GM12801 (cell line): Measurements from ENCODE around the gene FLT3LG.

Source experiments
- TF ChIP-seq, protein P1 (sequence below): IDR thresholded peaks from one replicate; pipeline ENCODE4 v1.5.1; 2011; ENCODE audit warnings: control low read depth; ENCODE audit not compliant: insufficient read length; ENCODE audit errors: extremely low read depth

FLT3LG gene

GRCh38 chr19:49430172-49430677 lies 43.8 kb upstream of the FLT3LG start:
- TF ChIP-seq, protein P1, sequence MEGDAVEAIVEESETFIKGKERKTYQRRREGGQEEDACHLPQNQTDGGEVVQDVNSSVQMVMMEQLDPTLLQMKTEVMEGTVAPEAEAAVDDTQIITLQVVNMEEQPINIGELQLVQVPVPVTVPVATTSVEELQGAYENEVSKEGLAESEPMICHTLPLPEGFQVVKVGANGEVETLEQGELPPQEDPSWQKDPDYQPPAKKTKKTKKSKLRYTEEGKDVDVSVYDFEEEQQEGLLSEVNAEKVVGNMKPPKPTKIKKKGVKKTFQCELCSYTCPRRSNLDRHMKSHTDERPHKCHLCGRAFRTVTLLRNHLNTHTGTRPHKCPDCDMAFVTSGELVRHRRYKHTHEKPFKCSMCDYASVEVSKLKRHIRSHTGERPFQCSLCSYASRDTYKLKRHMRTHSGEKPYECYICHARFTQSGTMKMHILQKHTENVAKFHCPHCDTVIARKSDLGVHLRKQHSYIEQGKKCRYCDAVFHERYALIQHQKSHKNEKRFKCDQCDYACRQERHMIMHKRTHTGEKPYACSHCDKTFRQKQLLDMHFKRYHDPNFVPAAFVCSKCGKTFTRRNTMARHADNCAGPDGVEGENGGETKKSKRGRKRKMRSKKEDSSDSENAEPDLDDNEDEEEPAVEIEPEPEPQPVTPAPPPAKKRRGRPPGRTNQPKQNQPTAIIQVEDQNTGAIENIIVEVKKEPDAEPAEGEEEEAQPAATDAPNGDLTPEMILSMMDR, result no peak

DNA sequence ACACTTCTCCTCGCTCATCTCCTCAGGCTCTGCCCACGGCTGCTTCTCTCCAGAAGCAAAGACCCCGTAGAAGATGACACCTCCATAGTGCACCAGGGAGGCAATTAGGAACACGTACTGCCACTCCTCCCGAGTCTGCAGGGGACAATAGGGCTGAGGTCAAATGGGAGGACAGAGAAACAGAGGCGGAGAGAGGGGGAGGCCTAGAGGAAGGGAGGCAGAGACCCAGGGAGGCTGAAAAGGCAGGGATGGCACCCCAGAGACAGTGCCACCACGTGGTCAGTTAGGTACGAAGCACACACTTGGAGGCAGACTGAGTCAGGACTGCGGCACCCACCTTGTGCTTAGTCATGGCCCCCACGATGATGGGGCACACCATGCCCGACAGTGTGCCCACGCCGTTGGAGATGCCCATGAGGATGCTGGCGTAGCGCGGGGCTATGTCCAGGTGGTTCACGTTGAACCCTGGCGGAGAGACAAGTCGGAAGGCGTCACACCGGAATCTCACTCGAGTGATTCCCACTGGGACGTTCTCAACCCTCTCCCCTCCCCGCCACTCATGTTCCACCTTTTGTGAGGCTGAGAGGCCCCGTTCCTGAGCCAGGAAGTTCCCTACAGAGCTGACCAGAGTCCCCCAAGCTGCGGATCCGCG lies 43.2 kb upstream of the FLT3LG start:
- TF ChIP-seq, protein P1, result no peak

GRCh38 chr19:49431330-49431749 lies 42.7 kb upstream of the FLT3LG start:
- TF ChIP-seq, protein P1, result no peak

GRCh38 chr19:49432141-49433073 lies 41.6 kb upstream of the FLT3LG start:
- TF ChIP-seq, protein P1, result no peak

DNA sequence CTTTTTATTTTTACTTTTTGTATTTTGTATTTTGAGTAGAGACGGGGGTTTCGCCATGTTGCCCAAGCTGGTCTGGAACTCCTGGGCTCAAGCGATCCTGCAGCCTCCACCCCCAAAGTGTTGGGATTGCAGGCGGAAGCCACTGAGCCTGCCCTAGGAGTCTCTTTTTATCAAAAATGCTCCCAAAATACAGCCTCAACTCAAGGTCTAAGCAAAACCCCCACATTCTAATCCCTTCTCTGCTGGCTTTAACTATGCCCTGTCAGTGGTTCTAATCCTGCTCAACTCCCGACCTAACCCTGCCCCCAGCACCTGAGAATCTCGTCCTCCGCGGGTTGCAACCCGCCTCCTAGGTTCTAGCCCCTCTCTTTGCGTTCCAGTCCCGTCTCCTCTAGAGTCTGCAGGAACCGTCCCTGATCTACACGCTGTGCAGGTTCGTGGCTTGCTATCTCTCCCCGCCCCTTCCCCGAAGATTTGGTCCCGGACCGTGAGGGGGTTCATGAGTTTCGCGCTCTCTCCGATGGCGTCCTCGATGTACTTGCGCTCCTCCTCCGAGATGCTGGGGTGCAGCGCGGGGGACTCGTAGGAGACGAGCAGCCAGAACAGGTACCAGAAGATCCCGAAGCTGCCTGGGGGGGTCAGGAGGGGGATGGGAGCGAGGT lies 40.6 kb upstream of the FLT3LG start:
- TF ChIP-seq, protein P1, result no peak

- TF ChIP-seq, protein P1, result no peak
Observed at GRCh38 chr19:49434907-49435583, 39.0 kb upstream of the FLT3LG start.
